Smooth muscle cell (in vitro differentiated cells): Measurements from ENCODE around the gene MERTK. TPM values are rescaled to one million over a fixed set of nuclear protein-coding genes. Genes with fewer than 3 reads are reported as not detected.

Experiments used
- DNase-seq: peaks from one replicate; lab custom pipeline; 2025; ENCODE audit not compliant: unreplicated experiment; lab: John Stamatoyannopoulos, UW
- H2AFZ ChIP-seq: fragments of 200-600 bp; sonication (generic); 2 replicates; pipeline ENCODE4 v1.6.0; 2016; ENCODE audit warnings: antibody characterized with exemption, low read depth, mild to moderate bottlenecking
- H3F3A ChIP-seq: fragments of 200-600 bp; sonication (generic); 2 replicates; pipeline ENCODE4 v1.6.0; 2017; ENCODE audit warnings: antibody characterized with exemption, low read depth
- H3K27ac ChIP-seq: fragments of 200-600 bp; sonication (generic); 2 replicates; pipeline ENCODE4 v1.5.1; 2016; ENCODE audit warnings: low read depth, mild to moderate bottlenecking
- H3K27me3 ChIP-seq: fragments of 200-600 bp; sonication (generic); 2 replicates; pipeline ENCODE4 v1.6.1; 2016; ENCODE audit warnings: low read depth, mild to moderate bottlenecking
- H3K36me3 ChIP-seq: fragments of 200-600 bp; sonication (generic); 2 replicates; pipeline ENCODE4 v1.5.1; 2016; ENCODE audit warnings: low read depth
- H3K4me1 ChIP-seq: fragments of 200-600 bp; sonication (generic); 2 replicates; pipeline ENCODE4 v1.5.1; 2016; ENCODE audit warnings: low read depth
- H3K4me2 ChIP-seq: fragments of 200-600 bp; sonication (generic); 2 replicates; pipeline ENCODE4 v1.6.0; 2016; ENCODE audit warnings: mild to moderate bottlenecking
- H3K4me3 ChIP-seq: fragments of 200-600 bp; sonication (generic); 2 replicates; pipeline ENCODE4 v1.5.1; 2016; ENCODE audit warnings: mild to moderate bottlenecking
- H3K79me2 ChIP-seq: fragments of 200-600 bp; sonication (generic); 2 replicates; pipeline ENCODE4 v1.6.0; 2016; ENCODE audit warnings: low read depth, mild to moderate bottlenecking
- H3K9ac ChIP-seq: fragments of 200-600 bp; sonication (generic); 2 replicates; pipeline ENCODE4 v1.6.0; 2016; ENCODE audit warnings: low read depth
- H3K9me3 ChIP-seq: fragments of 200-600 bp; sonication (generic); replicated peaks from 2 replicates; pipeline ENCODE4 v1.5.1; 2016; ENCODE audit warnings: low read depth
- H4K20me1 ChIP-seq: fragments of 200-600 bp; sonication (generic); 2 replicates; pipeline ENCODE4 v1.6.0; 2016; ENCODE audit warnings: low read depth
- CTCF ChIP-seq: fragments of 200-600 bp; sonication (generic); IDR thresholded peaks from 2 replicates; pipeline ENCODE4 v1.5.1; 2017; ENCODE audit warnings: borderline replicate concordance, mild to moderate bottlenecking, antibody characterized with exemption; ENCODE audit not compliant: insufficient read depth, poor library complexity, severe bottlenecking
- WGBS: methylation state at CpG from one replicate; pipeline ENCODE4 v1.1.7; 2016; ENCODE audit warnings: low lambda C conversion rate; 5-methylcytosine and 5-hydroxymethylcytosine counted together
- polyA plus RNA-seq: library from polyadenylated mRNA; unstranded; fragments of >200 nt; fragmentation: Nextera tagmentation; extraction: Ambion mirVana; gene quantifications from 2 replicates; pipeline ENCODE4 v1.2.1, GENCODE V29; 2016
- total RNA-seq: library from RNA; depleted of rRNA; stranded (reverse); fragments of >200 nt; gene quantifications from 2 replicates; pipeline ENCODE4 v1.2.3, GENCODE V29; 2014

The MERTK gene
- total and polyA plus RNA-seq, 2 experiments from 2014 or later: 5.1 to 9.4 TPM

GRCh38 chr2:112048236-112048592 lies 149.8 kb downstream of the MERTK start:
- Histone ChIP-seq H3K9me3 (no peaks in the 10 kb centered on the region), H3K4me2 (peak overlapping the region; percentile 54), H3K27me3 (no peaks in the 10 kb centered on the region), H3K4me3 (no peak overlapping the region), H4K20me1 (no peaks in the 10 kb centered on the region), H3K36me3 (peaks cover 3% of the 10 kb centered on the region), H3K79me2 (no peaks in the 10 kb centered on the region), H3K4me1 (peaks cover 11% of the 10 kb centered on the region), H3K9ac (no peak overlapping the region), H2AFZ (no peak overlapping the region), H3K27ac (peak overlapping the region; percentile 33), H3F3A (peaks cover 1% of the 10 kb centered on the region)
- no peak for TF ChIP-seq CTCF
- WGBS: 37% methylated on average over 4 of the region's 4 CpGs
- DNase-seq: no peak

GRCh38 chr2:112048887-112049286 lies 150.5 kb downstream of the MERTK start:
- Histone ChIP-seq H3F3A (peaks cover 8% of the 10 kb centered on the region), H3K79me2 (peaks cover 3% of the 10 kb centered on the region), H2AFZ (no peak overlapping the region), H3K4me2 (no peak overlapping the region), H3K36me3 (peaks cover 3% of the 10 kb centered on the region), H3K27me3 (no peaks in the 10 kb centered on the region), H4K20me1 (peaks cover 5% of the 10 kb centered on the region), H3K4me3 (no peak overlapping the region), H3K9me3 (no peaks in the 10 kb centered on the region), H3K4me1 (peaks cover 11% of the 10 kb centered on the region), H3K27ac (no peak overlapping the region), H3K9ac (no peak overlapping the region)
- 45% methylated on average over 3 of the region's 3 CpGs for WGBS
- TF ChIP-seq CTCF: peak; percentile 92
- DNase-seq: no peak

- H3K4me2 ChIP-seq: no peak overlapping the region
- no peak overlapping the region for H2AFZ ChIP-seq
- H3K4me3 ChIP-seq: no peak overlapping the region
- no peak for TF ChIP-seq CTCF
- no peak overlapping the region for H3K9ac ChIP-seq
- DNase-seq: no peak
- H4K20me1 ChIP-seq: peaks cover 6% of the 10 kb centered on the region
- peaks cover 8% of the 10 kb centered on the region for H3F3A ChIP-seq
- peaks cover 3% of the 10 kb centered on the region for H3K79me2 ChIP-seq
- H3K4me1 ChIP-seq: peaks cover 11% of the 10 kb centered on the region
- no peaks in the 10 kb centered on the region for H3K27me3 ChIP-seq
- WGBS: 92% methylated on average over 1 of the region's 1 CpG
- no peak overlapping the region for H3K27ac ChIP-seq
- H3K36me3 ChIP-seq: peaks cover 3% of the 10 kb centered on the region
- no peaks in the 10 kb centered on the region for H3K9me3 ChIP-seq
Observed at GRCh38 chr2:112050316-112050715, 151.9 kb downstream of the MERTK start.
